Stimulated activated CD4-positive, alpha-beta T cell treated with anti-CD3 and anti-CD28 coated beads, TNF-alpha, amount 100 ng/mL, for 4 hours (primary cell): ENCODE results near the gene FUOM.
A peak's percentile ranks its signal among the peaks of the same experiment; 100 is the strongest.
"Not testable (repeated sequence)": the region's sequence is repeated elsewhere in the genome, so short reads cannot be mapped to it uniquely, and the experiment has no call there.

Experiments
- DNase-seq, 3 experiments: peaks; one replicate each; pipeline ENCODE4 v3.0.0-alpha.2; 2020; ENCODE audit warnings: low read depth in 3 of 3

FUOM gene

GRCh38 chr10:133388973-133389818, 31.4 kb upstream of the FUOM start:
- no peak for DNase-seq

- no peak for DNase-seq
Measured at GRCh38 chr10:133388236-133388972, 30.6 kb upstream of the FUOM start.

- DNase-seq, result not testable (repeated sequence)
Measured at GRCh38 chr10:133386951-133387350, 29.1 kb upstream of the FUOM start.

GRCh38 chr10:133385214-133385613, 27.4 kb upstream of the FUOM start:
- DNase-seq, result no peak

GRCh38 chr10:133384071-133384470, 26.3 kb upstream of the FUOM start:
- DNase-seq, result no peak

- DNase-seq, result no peak
Measured at GRCh38 chr10:133383551-133383950, 25.7 kb upstream of the FUOM start.

- DNase-seq, result no peak
Measured at GRCh38 chr10:133381036-133381435, 23.2 kb upstream of the FUOM start.

- DNase-seq, result no peak
Measured at GRCh38 chr10:133379801-133380666, 22.2 kb upstream of the FUOM start.

GRCh38 chr10:133379152-133379800, 21.5 kb upstream of the FUOM start, which contains the start of gene PAOX:
Gene PAOX (plus strand): TSS chr10:133379262. CDS start chr10:133379317, 55 bp downstream.
- peak; percentile 34 to 47 (median 41) for DNase-seq

GRCh38 chr10:133378251-133379096, 20.7 kb upstream of the FUOM start:
- peak; percentile 36 to 40 (median 40) for DNase-seq

- no peak for DNase-seq
Measured at GRCh38 chr10:133377818-133378250, 20.0 kb upstream of the FUOM start.

- no peak for DNase-seq
Measured at GRCh38 chr10:133377025-133377817, 19.4 kb upstream of the FUOM start.

GRCh38 chr10:133376183-133376582, 18.4 kb upstream of the FUOM start:
- DNase-seq, result not testable (repeated sequence)

GRCh38 chr10:133375357-133376115, 17.7 kb upstream of the FUOM start:
- no peak for DNase-seq

- DNase-seq, result peak; percentile 86 to 95 (median 93)
Measured at GRCh38 chr10:133373174-133374090, 15.6 kb upstream of the FUOM start, which contains the start of gene ECHS1. Gene ECHS1 (minus strand): TSS chr10:133373354. CDS start chr10:133373333, 21 bp downstream.

- DNase-seq, result no peak
Measured at GRCh38 chr10:133372507-133372906, 14.7 kb upstream of the FUOM start.

- DNase-seq, result no peak
Measured at GRCh38 chr10:133370030-133370786, 12.4 kb upstream of the FUOM start.
